ENCODE data around the gene BAIAP2. TPM values are rescaled to one million over a fixed set of nuclear protein-coding genes. Genes with fewer than 3 reads are reported as not detected.
A peak's percentile ranks its signal among the peaks of the same experiment; 100 is the strongest.
"Not testable (repeated sequence)": the region's sequence is repeated elsewhere in the genome, so short reads cannot be mapped to it uniquely, and the experiment has no call there.

The BAIAP2 gene
- total RNA-seq, 2 donors from 2014 or later = 11.0 to 13.9 TPM

DNA sequence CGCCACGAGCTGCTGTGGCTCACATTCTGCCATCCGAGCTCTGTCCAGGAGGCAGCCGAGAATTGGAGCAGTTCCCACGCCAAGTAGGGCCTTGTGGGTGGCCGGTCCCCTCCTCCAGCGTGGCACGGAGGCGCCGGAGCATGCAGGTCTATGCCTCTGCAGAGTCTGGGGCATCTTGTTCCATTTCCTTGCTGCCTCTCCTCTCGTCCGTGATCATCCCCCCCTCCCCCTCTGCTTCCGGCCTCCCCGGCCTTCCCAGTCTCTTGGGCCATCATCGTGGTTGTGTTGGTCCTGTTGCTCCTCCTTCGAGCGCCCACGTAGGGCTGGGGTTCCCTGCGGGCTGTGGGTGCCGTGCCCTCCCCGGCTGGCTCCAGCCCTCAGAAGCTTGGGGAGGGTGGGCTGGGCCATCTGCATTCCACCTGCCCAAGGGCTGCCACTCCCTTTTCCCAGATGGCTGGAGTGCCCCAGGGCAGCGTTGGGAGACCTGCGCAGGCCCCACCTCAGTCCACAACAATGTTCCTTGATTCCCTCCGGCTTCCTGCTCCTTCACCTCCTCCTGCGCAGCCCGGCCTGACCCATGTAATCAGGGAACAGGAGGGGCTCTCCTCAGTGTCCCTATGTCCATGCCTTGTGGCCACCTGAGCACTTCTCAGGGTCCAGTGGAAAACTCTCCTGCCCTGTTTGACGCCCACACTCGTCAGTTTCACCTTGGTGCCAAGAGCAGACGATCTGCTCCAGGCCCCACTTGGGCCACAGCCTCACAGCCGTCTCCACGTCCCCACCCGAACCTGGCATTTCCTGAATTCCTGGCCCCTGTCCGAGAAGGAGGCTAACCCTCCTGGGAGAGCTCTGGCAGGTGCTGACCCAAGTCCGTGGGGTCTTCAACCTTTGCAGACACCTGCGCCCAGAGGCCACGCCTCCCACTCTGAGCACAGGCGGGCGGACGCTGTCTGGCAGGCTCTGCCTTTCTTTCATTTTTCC is 37.1 kb downstream of the BAIAP2 start:
- Mint-ChIP-seq H3K36me3 (ENCODE audit: low read depth) (no peaks in the 10 kb centered on the region), H3K4me3 (no peak overlapping the region), H3K27ac (no peak overlapping the region), H3K27me3 (no peaks in the 10 kb centered on the region), H3K4me1 (no peaks in the 10 kb centered on the region)
- H3K9me3 ChIP-seq (ENCODE audit: control insufficient read depth, low read length, poor library complexity, severe bottlenecking) = no peaks in the 10 kb centered on the region
- ATAC-seq = no peak
- no peak for DNase-seq

DNA sequence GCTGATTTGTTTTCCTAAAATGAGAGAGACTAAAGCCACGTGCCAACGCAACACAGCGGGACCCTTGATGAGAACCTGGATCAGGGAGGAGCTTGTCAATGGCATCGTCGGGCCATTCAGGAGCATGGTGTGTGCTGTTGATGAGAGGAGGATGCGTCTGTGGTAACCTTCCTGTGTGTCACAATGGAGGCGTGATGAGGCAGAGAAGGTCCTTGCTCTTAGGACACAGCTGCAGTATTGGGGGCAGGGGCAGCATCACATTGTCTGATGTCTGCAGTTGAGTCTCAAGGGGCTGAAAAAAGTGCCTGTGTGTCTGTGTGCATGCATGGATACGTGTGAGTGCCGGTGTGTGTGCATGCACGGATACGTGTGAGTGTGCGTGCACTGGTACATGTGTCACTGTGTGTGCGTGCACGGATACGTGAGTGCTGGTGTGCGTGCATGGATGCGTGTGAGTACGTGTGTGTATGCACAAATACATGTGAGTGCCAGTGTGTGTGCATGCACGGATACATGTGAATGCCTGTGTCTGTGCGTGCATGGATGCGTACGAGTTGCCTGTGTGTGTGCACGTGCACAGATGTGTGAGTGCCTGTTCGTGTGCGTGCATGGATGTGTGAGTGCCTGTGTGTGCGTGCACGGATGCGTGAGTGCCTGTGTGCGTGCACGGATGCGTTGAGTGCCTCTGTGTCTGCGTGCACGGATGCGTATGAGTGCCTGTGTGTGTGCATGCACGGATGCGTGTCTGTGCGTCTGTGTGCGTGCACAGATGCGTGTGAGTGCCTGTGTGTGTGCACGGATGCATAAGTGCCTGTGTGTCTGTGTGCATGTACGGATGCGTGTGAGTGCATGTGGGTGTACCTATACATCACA is 39.3 kb downstream of the BAIAP2 start:
- Mint-ChIP-seq H3K36me3 (ENCODE audit: low read depth) (no peaks in the 10 kb centered on the region), H3K4me3 (no peak overlapping the region), H3K4me1 (no peaks in the 10 kb centered on the region), H3K27me3 (no peaks in the 10 kb centered on the region), H3K27ac (peak overlapping the region; percentile 49)
- ATAC-seq = no peak
- H3K9me3 ChIP-seq (ENCODE audit: control insufficient read depth, low read length, poor library complexity, severe bottlenecking) = no peaks in the 10 kb centered on the region
- no peak for DNase-seq

DNA sequence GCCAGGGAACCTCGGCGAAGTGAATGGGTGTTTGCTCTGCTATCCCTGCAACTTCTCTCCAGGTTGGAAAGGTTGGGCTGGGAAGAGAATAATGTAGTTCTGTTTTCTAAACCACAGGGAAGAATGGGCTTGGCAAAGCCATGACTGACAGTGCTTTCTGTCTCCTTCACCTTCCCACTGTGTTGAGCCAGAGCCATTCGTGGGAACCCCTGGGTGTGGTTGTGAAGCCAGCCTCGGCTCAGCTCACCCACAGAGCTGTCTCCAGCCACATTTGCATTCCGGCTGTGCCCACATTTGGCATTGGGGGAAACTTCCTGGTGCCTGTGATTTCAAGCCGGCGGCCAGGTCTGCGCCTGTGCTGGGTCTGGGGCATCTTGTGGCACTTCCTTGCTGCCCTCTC is 39.9 kb downstream of the BAIAP2 start:
- Mint-ChIP-seq H3K36me3 (ENCODE audit: low read depth) (no peaks in the 10 kb centered on the region), H3K4me1 (peaks cover 4% of the 10 kb centered on the region), H3K27me3 (no peaks in the 10 kb centered on the region), H3K27ac (no peak overlapping the region), H3K4me3 (no peak overlapping the region)
- DNase-seq (no peak), ATAC-seq (no peak)
- H3K9me3 ChIP-seq (ENCODE audit: control insufficient read depth, low read length, poor library complexity, severe bottlenecking) = no peaks in the 10 kb centered on the region

DNA sequence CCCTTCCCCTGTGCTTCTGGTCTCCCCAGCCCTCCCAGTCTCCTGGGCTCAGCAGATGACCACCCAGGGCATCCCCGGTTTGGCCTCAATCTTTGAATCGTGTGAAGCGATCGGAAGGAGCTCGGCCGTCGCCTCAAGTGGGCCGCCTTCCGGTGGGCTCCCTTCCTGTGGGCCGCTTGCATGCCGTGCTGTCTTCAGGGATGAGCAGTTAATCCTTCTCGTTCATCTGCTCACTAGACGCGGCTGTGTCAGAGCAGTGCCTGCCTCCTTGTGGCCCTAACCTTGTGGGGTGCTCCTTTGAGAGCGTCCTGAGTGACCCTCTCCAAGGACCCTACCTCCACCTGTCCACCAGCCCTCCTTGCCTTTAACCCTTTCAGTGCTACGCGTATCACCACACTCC is 40.4 kb downstream of the BAIAP2 start:
- Mint-ChIP-seq H3K4me3 (no peak overlapping the region), H3K27ac (no peak overlapping the region), H3K27me3 (no peaks in the 10 kb centered on the region), H3K4me1 (peaks cover 4% of the 10 kb centered on the region), H3K36me3 (ENCODE audit: low read depth) (no peaks in the 10 kb centered on the region)
- H3K9me3 ChIP-seq (ENCODE audit: control insufficient read depth, low read length, poor library complexity, severe bottlenecking) = no peaks in the 10 kb centered on the region
- no peak for ATAC-seq
- no peak for DNase-seq

DNA sequence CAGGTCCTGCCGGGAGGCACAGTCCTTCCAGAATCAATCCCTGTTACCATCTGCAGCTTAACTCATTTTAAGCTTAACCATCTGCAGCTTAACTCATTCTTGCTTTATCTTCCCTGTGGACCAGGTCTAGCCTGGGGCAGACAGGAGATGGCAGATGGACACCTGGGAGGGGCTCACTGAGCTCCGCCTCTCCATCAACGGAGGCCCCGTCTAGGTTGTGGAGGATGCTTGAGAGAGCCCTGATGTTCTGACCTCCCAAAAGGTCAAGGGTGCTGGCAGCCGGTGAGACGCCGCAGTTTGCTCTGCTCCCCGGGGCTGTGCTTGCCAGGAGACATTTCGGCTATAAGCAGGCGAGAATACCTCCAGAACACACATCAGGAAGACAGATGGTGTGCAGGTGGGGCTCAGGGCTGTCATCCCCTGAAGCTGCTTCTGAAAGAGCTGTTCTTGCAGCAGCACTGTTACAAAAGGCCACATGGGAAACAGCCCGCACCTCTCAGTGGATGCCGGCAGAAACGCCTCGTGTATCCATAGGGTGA is 41.3 kb downstream of the BAIAP2 start:
- H3K9me3 ChIP-seq (ENCODE audit: control insufficient read depth, low read length, poor library complexity, severe bottlenecking) = no peaks in the 10 kb centered on the region
- no peaks in the 10 kb centered on the region for H3K27me3 Mint-ChIP-seq
- no peaks in the 10 kb centered on the region for H3K36me3 Mint-ChIP-seq (ENCODE audit: low read depth)
- no peak overlapping the region for H3K4me3 Mint-ChIP-seq
- no peak for DNase-seq
- H3K4me1 Mint-ChIP-seq = peaks cover 4% of the 10 kb centered on the region
- H3K27ac Mint-ChIP-seq = no peak overlapping the region
- no peak for ATAC-seq

DNA sequence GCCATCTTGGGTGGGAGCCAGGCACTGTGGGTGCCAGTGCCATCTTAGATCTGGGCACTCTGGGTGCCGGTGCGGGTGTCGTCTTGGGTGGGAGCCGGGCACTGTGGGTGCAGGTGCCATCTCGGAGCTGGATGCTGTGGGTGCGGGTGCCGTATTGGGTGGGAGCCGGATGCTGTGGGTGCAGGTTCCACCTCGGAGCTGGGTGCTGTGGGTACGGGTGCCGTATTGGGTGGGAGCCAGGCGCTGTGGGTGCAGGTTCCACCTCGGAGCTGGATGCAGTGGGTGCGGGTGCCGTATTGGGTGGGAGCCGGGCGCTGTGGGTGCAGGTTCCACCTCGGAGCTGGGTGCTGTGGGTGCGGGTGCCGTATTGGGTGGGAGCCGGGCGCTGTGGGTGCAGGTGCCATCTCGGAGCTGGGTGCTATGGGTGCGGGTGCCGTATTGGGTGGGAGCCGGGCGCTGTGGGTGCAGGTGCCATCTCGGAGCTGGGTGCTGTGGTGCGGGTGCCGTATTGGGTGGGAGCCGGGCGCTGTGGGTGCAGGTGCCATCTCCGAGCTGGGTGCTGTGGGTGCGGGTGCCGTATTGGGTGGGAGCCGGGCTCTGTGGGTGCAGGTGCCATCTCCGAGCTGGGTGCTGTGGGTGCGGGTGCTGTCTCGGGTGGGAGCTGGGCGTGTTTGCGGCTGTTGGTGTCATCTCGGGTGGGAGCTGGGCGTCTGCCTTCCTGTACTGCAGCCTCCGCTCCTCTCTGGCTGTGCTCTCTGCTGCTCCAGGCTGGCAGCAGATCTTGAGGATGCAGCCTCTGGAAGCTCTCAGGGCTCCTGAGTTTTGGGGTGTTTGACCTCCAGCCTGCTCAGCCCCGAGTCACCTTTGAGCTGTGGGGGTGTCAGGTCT is 43.3 kb downstream of the BAIAP2 start:
- not testable (repeated sequence) for H3K4me1 Mint-ChIP-seq, DNase-seq, H3K27me3 Mint-ChIP-seq

DNA sequence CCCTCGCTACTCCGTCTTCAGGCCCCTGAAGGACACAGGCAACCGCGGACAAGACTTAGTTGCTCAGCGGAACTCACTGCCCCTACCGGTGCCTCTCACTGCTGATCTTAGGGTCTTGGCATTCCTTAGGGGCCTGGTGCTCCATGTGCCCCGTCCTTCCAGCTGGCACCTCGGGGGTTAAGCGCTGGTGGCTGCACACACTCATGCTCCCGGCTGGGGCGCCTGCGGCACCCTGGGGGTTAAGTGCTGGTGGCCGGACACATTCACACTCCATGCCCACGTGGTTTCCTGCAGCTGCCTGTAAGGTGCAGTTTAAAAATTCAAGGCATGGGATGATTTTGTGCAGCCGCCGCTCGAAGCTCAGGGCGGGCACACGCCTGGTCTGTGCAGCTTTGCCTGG is 45.1 kb downstream of the BAIAP2 start:
- no peak overlapping the region for H3K27ac Mint-ChIP-seq
- ATAC-seq (no peak), DNase-seq (no peak)
- no peaks in the 10 kb centered on the region for H3K9me3 ChIP-seq (ENCODE audit: control insufficient read depth, low read length, poor library complexity, severe bottlenecking)
- H3K36me3 Mint-ChIP-seq (ENCODE audit: low read depth) = no peaks in the 10 kb centered on the region
- no peaks in the 10 kb centered on the region for H3K27me3 Mint-ChIP-seq
- peaks cover 6% of the 10 kb centered on the region for H3K4me1 Mint-ChIP-seq
- H3K4me3 Mint-ChIP-seq = no peak overlapping the region

More for the DNA sequence above, 43.3 kb downstream of the BAIAP2 start:
- H3K9me3 ChIP-seq (ENCODE audit: control insufficient read depth, low read length, poor library complexity, severe bottlenecking); H3K4me3 Mint-ChIP-seq; H3K36me3 Mint-ChIP-seq (ENCODE audit: low read depth); ATAC-seq; H3K27ac Mint-ChIP-seq: not testable (repeated sequence)

DNA sequence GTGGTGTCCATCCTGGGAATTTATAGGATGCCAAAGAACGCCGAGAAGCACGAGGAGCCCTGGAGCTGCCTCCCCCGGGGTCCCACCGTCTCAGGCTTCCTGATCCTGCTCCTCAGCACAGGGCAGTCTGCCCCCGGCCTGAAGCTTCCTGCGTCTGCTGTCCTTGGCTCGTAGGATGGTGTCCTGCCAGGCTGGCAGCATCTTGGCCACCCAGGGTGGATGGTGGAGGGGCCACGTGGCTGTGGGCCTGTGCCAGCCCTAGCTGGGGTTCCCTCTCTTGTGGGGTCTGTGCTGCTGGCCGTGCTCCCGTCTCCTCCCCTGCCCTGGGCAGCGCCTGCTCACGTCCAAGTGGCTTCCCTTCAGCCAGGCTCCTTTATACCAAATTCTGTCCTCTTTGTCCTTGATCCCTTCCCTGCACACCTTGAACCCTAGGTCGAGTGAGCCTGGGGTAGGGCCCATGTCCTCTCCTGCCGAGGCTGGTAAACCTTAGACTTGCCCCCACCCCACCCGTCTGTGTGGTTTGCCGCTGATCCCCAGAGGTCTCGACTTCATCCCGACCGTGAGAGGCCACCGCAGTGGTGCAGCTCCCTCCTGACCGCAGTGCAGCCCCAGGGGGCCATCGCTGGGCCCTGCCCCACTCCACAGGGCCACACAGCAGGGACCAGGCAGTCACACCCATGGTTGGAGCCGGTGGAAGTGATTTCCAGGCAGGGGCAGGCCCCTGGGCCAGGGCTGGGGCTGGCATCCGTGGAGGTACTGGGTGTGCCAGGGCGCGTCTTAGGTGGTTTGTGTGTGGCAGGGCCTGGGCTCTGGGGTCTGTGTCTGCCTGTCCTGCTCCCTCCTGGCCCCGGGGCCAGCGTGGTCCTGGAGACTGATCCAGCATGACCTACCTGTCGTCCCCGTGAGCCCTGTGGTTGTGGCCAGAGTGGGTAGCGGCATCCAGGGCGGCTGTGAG is 46.5 kb downstream of the BAIAP2 start:
- peak overlapping the region; percentile 47 for H3K4me3 Mint-ChIP-seq
- no peaks in the 10 kb centered on the region for H3K27me3 Mint-ChIP-seq
- DNase-seq (no peak), ATAC-seq (no peak)
- no peak overlapping the region for H3K27ac Mint-ChIP-seq
- no peaks in the 10 kb centered on the region for H3K36me3 Mint-ChIP-seq (ENCODE audit: low read depth)
- no peaks in the 10 kb centered on the region for H3K9me3 ChIP-seq (ENCODE audit: control insufficient read depth, low read length, poor library complexity, severe bottlenecking)
- H3K4me1 Mint-ChIP-seq = peaks cover 6% of the 10 kb centered on the region

DNA sequence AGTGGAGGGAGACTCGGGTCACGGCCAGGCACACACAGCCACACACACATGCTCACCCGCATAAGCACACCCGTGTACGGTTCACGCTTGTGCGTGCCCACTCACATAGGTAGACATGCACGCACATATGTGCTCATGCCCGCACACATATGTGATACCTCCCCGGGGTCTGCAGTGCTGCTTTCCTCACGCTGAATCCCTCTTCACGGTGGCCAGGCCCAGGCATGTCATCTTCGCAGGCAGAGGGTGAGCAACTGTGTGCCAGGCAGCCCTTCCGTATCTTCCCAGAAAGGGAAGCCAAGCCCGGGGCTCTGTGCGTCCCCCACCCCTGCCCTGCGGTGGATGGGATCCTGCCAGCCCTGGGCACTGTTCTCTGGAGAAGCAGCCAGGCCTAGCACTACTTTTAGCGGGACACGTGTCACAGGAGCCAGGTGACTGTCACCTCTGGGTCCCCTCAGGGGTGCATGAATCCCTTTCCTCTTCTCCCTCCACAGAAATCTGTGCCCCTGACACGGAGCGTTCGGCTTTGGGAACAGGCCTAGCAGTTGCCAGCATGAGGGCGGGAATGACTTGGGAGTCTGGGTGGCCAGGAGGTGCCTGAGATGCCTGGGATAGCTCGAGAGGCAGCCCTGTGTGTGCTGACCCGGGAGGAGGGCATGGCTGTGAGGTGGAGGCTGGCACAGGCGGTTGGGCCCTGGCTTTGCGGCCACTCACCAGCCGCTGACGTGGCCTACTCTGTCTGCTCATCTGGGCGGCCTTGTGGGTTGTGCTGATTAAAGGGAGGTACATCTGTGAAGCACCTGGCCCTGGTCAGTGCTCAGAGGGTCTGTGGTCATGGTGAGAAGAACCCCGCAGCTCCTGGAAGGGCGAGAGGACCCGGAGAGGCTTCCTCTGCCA is 47.5 kb downstream of the BAIAP2 start:
- no peaks in the 10 kb centered on the region for H3K27me3 Mint-ChIP-seq
- ATAC-seq (no peak), DNase-seq (no peak)
- no peak overlapping the region for H3K27ac Mint-ChIP-seq
- no peaks in the 10 kb centered on the region for H3K36me3 Mint-ChIP-seq (ENCODE audit: low read depth)
- peaks cover 6% of the 10 kb centered on the region for H3K4me1 Mint-ChIP-seq
- no peaks in the 10 kb centered on the region for H3K9me3 ChIP-seq (ENCODE audit: control insufficient read depth, low read length, poor library complexity, severe bottlenecking)
- H3K4me3 Mint-ChIP-seq = no peak overlapping the region

DNA sequence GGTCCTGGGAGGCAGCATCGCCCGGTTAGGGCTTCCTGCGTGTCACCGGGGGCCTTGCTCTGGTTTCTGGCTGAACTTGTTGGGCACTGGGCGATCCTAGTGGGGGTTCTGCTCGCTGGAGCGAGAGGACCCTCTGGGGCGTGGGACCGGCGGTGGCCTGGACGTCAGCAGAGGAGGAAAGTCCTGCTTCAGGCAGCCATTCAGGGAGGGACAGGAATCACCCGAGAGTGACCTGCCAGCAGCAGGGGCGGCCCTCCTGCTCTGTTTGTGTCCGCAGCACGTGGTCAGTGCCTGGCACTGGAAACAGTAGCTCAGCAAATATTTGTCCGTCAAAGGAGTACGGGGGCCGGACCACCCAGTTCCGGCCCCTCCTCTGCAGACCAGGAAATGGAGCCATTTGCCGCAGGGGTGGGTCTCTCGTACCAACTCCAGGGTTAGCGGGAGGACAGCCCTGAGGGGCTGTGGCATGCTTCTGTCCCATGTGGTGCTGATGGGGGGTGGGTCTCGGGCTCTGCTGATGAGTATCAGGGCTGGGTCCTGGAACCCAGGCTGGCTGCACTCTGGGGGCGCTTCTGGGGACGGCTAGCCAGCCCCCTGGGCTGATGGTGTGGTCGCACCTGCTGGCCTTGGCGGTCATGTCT is 48.3 kb downstream of the BAIAP2 start:
- Mint-ChIP-seq H3K4me1 (peaks cover 8% of the 10 kb centered on the region), H3K36me3 (ENCODE audit: low read depth) (no peaks in the 10 kb centered on the region)
- no peak for ATAC-seq

More for the DNA sequence above, 48.3 kb downstream of the BAIAP2 start:
- H3K27ac Mint-ChIP-seq = no peak overlapping the region
- DNase-seq = no peak
- no peaks in the 10 kb centered on the region for H3K27me3 Mint-ChIP-seq
- H3K4me3 Mint-ChIP-seq = no peak overlapping the region
- H3K9me3 ChIP-seq (ENCODE audit: control insufficient read depth, low read length, poor library complexity, severe bottlenecking) = no peaks in the 10 kb centered on the region
